ENCODE data around the gene EIF4H. TPM values are rescaled to one million over a fixed set of nuclear protein-coding genes. Genes with fewer than 3 reads are reported as not detected.
A peak's percentile ranks its signal among the peaks of the same experiment; 100 is the strongest.
"Not testable (repeated sequence)": the region's sequence is repeated elsewhere in the genome, so short reads cannot be mapped to it uniquely, and the experiment has no call there.

Gene EIF4H
- total RNA-seq, 1 donor from 2014 or later = 146 TPM

- no peak for DNase-seq
These were observed 25.6 kb downstream of the EIF4H start for GRCh38 chr7:74199551-74200355.

DNA sequence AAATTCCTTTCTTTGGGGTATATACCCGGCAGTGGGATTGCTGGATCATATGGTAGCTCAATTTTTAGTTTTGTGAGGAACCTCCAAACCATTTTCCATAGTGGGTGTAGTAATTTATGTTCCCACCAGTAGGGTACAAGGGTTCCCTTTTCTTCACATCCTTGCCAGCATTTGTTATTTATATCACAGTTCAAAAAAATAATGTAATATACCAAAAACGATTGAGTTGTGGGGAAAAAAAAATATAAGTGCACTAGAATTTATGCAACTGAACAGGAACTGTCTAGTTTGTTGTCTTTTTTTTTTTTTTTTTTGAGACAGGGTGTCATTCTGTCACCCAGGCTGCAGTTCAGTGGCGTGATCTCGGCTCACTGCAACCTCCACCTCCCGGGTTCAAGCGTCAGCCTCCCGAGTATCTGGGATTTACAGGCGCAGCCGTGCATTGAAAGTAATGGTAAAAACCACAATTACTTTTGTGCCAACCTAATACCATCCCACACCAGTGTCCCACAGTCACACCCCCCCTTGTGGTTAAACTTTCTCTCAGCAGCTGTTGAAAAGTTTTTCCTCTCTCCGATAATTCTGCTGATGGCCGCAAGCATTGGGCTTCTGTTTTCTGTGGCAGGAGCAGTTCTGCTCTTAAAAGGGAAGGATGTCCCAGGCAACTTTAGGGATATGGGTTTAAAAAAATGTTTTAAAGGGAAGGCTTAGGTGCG lies 28.8 kb downstream of the EIF4H start:
- no peak for DNase-seq

GRCh38 chr7:74203956-74204618 lies 29.9 kb downstream of the EIF4H start:
- no peak for DNase-seq

GRCh38 chr7:74206052-74206451 lies 31.9 kb downstream of the EIF4H start:
- not testable (repeated sequence) for DNase-seq

GRCh38 chr7:74206589-74207120 lies 32.5 kb downstream of the EIF4H start:
- DNase-seq = peak; percentile 73

GRCh38 chr7:74207586-74207985 lies 33.4 kb downstream of the EIF4H start:
- no peak for DNase-seq

GRCh38 chr7:74208241-74208640 lies 34.1 kb downstream of the EIF4H start:
- DNase-seq = not testable (repeated sequence)

- DNase-seq = no peak
These were observed 38.5 kb downstream of the EIF4H start for GRCh38 chr7:74212661-74213060.

DNA sequence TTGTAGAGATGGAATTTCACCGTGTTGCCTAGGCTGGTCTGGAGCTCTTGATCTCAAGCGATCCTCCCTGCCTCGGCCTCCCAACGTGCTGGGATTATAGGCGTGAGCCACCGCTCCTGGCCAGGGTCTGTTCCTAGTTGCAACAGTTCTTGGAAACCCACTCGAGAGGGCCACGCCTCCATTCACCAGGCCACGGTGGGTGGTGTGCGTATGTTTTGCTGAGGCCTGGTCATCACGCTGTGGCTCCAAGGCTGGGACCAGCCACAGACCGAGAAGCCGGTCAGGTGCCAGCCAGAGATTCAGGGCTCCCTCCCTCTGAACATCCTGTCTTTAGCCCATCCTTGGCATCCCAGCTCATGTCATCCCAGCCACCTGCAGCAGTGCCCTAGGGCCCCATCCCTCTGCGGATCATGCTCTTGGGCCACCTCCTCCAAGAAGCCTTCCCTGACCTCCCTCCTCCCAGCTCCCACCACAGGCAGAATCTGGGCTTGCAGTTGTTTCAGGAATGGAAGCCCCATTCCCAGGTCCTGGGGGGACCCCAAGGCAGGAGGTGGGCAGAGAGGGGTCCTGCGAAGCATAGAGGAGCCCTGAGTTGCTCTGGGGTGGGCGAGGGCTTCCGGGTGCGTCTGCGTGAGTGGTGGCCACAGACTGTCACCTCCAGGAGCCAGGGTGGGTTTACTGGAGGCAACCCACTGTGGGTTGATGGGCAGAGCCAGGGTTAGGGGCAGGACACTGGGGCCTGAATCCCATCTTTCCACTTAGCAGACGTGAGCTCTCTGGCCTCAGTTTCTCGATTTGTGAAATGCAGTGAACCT lies 40.9 kb downstream of the EIF4H start:
- DNase-seq = no peak

DNA sequence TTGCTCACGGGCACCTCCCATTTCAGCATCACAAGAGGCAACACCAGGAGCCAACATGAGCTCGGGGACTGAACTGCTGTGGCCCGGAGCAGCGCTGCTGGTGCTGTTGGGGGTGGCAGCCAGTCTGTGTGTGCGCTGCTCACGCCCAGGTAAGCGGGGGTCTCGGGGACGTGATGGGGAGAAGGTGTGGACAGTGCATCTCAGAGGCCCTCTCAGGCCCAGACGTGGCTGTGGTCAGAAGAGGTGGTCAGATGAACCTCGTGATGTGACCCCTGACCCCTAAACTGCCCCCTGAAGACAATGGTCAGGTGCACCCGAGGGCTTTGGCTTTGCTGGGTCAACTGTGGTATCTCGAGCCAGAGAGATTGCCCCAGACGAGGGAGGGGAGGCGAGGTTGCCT lies 41.8 kb downstream of the EIF4H start:
- DNase-seq = no peak

- DNase-seq = no peak
These were observed 42.2 kb downstream of the EIF4H start for GRCh38 chr7:74216361-74216761.

DNA sequence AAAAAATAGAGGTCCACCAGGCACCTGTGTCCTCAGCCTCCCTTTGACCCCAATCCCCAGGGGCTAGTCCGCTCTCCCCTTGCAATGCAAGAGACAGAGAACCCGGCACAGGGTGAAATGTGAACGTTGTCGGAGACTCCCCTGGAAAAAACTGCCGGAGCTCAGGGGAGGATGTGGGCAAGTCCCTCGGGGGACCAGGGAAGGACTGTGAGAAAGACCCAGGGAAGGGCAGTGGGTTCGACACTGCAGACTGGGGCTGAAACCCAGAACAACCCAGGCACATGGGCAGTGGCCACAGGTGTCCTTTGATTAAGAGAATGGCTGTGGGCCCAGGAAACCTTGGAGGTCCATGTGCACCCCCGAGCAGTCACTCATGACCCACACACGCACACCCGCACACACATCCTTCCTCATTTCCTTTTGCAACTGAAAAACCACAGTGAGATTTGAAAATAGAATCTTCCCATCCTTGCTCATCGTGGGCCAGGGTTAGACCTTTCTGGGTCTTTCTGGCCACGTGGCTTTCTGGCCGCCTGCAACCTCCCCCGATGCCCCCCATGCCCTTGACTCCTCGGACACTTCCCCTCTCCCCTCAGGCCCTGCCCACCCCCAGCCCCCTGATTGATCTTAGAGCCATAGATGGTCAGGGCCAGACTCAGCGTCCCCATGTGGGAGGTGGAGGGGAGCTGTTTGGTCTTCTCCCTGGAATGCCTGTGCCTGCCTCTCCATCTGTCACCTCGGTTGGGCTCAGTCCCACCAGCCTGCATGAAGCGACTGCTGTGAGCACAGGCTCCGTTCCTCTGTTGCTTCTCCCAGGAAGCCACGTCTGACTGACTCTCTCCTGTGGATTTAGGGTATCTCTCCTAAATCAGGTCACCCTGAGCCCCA lies 43.5 kb downstream of the EIF4H start:
- DNase-seq = no peak

GRCh38 chr7:74218343-74218698 lies 44.2 kb downstream of the EIF4H start:
- no peak for DNase-seq

- no peak for DNase-seq
These were observed 45.3 kb downstream of the EIF4H start for GRCh38 chr7:74219416-74219815.

DNA sequence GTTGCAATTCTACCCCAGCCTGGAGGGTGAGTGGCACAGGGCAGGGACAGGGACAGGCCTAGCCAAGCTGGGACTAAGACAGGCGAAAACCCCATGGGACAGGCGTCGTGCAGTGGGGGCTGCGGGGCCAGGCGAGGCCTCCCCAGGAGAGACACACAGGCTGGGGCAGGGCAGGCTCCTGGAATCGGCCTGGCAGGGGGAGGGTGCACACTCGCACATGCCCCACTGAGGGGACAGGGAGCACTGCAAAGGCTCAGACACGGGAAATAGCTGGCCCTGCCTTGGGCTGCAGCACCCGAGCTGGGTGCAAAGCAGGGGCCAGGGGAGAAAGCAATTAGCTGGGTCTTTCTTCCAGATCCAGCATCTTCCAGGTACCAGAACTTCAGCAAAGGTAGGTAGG lies 46.1 kb downstream of the EIF4H start:
- DNase-seq = no peak

- no peak for DNase-seq
These were observed 47.6 kb downstream of the EIF4H start for GRCh38 chr7:74221713-74222112.

- DNase-seq = no peak
These were observed 48.9 kb downstream of the EIF4H start for GRCh38 chr7:74222851-74223710.

DNA sequence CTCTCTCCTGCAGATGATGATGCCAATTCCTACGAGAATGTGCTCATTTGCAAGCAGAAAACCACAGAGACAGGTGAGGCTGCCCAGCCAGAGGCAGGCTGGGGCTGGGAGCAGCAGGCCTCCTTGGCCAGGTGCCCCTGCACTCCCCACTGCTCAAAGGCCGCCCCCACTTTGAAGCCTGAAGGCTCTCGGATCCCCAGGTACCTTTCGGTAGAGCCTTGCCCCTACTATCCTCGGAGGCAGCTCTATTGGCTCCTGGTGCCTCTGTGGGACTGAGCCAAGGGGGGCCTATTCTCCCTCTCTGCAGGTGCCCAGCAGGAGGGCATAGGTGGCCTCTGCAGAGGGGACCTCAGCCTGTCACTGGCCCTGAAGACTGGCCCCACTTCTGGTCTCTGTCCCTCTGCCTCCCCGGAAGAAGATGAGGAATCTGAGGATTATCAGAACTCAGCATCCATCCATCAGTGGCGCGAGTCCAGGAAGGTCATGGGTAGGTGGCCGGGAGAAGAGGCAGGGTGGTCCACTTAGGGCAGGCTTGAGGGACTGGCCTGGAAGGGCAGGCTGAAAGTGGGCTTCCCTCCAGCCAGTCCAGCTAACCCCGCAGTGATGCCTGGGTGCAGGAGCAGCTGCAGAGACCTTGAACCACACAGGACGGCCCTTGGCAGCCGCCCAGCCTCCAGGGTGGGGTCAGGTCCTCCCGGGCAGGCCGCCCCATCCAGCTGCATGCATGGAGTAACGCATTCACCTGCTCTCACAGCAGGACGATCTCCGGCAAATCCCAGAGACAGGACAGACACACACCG lies 49.8 kb downstream of the EIF4H start:
- DNase-seq = no peak

DNA sequence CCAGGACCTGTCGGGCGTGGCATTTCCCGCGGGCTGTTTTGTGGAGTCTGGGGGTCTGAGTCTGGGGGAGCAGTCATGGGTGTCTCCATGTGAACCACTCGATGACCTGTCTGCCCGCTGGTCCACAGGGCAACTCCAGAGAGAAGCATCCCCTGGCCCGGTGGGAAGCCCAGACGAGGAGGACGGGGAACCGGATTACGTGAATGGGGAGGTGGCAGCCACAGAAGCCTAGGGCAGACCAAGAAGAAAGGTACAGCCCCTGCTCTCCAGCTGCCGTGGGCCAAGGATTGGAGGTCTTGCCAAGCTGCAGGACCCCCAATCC lies 50.3 kb downstream of the EIF4H start:
- DNase-seq = no peak
